DND-41 (cell line): ENCODE data around the gene SQOR.

Experiments used
- ATAC-seq: fragments of 200-7000 bp; cut with Tn5 transposase; 3 replicates; pipeline ENCODE4 v1.9.1; 2021; ENCODE audit warnings: low read depth; ENCODE audit not compliant: insufficient read depth
- DNase-seq: peaks from one replicate; pipeline ENCODE4 v3.0.0-alpha.2; 2020
- H2AFZ ChIP-seq: 2 replicates; pipeline ENCODE4 v1.6.0; 2012; ENCODE audit warnings: low read depth, low read length
- H3K27ac ChIP-seq: 2 replicates; pipeline ENCODE4 v1.5.1; 2012; ENCODE audit warnings: low read length, inconsistent platforms
- H3K27me3 ChIP-seq: fragments of 200-600 bp; sonication (generic); 2 replicates; pipeline ENCODE4 v1.6.0; 2012; ENCODE audit warnings: low read length, mild to moderate bottlenecking, inconsistent platforms; ENCODE audit not compliant: insufficient read depth, poor library complexity
- H3K36me3 ChIP-seq: 2 replicates; pipeline ENCODE4 v1.5.1; 2012; ENCODE audit warnings: low read length, inconsistent platforms; ENCODE audit not compliant: insufficient read depth
- H3K4me1 ChIP-seq: 2 replicates; pipeline ENCODE4 v1.5.1; 2012; ENCODE audit warnings: mild to moderate bottlenecking, low read length; ENCODE audit not compliant: insufficient read depth
- H3K4me2 ChIP-seq: 2 replicates; pipeline ENCODE4 v1.6.0; 2012; ENCODE audit warnings: mild to moderate bottlenecking, moderate library complexity, low read length, inconsistent platforms; ENCODE audit not compliant: insufficient read depth
- H3K4me3 ChIP-seq, 2 experiments: fragments of 200-600 bp in 1 of 2; shearing (Covaris generic) in 1 of 2; 2 replicates each; pipeline ENCODE4 v1.5.1; 2012 to 2016; ENCODE audit warnings: inconsistent platforms in 2 of 2, low read length in 2 of 2, mild to moderate bottlenecking in 2 of 2, low read depth in 1 of 2, moderate library complexity in 1 of 2
- H3K79me2 ChIP-seq: 2 replicates; pipeline ENCODE4 v1.6.0; 2012; ENCODE audit warnings: low read length, inconsistent platforms; ENCODE audit not compliant: insufficient read depth
- H3K9ac ChIP-seq: 2 replicates; pipeline ENCODE4 v1.6.0; 2012; ENCODE audit warnings: low read depth, mild to moderate bottlenecking, inconsistent platforms, low read length, moderate library complexity
- H3K9me3 ChIP-seq: 2 replicates; pipeline ENCODE4 v1.5.1; 2012; ENCODE audit warnings: low read length, moderate library complexity, mild to moderate bottlenecking, inconsistent platforms; ENCODE audit not compliant: insufficient read depth, severe bottlenecking
- H4K20me1 ChIP-seq: 2 replicates; pipeline ENCODE4 v1.6.0; 2012; ENCODE audit warnings: low read length; ENCODE audit not compliant: insufficient read depth
- EZH2 ChIP-seq: IDR thresholded peaks from 3 replicates; pipeline ENCODE4 v1.6.1; 2012; ENCODE audit warnings: borderline replicate concordance, low read depth, mild to moderate bottlenecking, moderate library complexity, low read length, inconsistent platforms; ENCODE audit not compliant: severe bottlenecking
- TF ChIP-seq, protein P1 (sequence below): IDR thresholded peaks from 2 replicates; pipeline ENCODE4 v1.5.1; 2012; ENCODE audit warnings: borderline replicate concordance, low read length, moderate library complexity, mild to moderate bottlenecking; ENCODE audit not compliant: poor library complexity, severe bottlenecking; ENCODE audit errors: extremely low read depth

The SQOR gene

DNA sequence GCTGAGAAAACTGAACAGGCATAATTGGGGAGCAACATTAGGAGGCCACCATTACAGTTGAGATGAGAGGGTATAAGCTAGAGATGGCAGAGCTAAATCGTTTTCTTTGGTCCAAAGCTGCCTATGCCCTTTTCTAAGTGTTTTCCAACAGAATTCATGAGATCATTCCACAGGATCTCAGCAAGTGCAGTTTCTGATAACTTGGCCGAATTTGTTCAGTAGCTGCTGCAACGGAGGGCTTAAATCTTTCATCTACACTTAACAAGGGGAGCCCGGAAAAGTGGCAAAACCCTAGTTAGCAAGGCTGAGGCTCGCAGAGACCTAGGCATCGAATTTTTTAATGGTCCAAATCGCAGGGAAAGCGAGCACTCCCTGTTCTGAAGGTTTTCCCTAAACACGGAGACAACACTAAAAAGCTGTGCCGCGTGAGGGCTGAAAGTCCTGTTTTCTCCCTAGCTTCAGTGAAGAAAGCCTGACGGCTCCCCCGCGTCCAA lies 48.2 kb upstream of the SQOR start:
- Histone ChIP-seq H3K9me3 (no peaks in the 10 kb centered on the region), H3K27ac (peak overlapping the region; percentile 96), H3K4me1 (peaks cover 35% of the 10 kb centered on the region), H3K4me3 (peak overlapping the region; percentile 86 to 87), H4K20me1 (no peaks in the 10 kb centered on the region), H2AFZ (peak overlapping the region; percentile 81), H3K4me2 (peak overlapping the region; percentile 68), H3K27me3 (no peaks in the 10 kb centered on the region), H3K36me3 (no peaks in the 10 kb centered on the region; the same call in 1 of the 2 replicates), H3K9ac (peak overlapping the region; percentile 83), H3K79me2 (peaks cover 55% of the 10 kb centered on the region)
- no peak for TF ChIP-seq EZH2
- TF ChIP-seq, protein P1, sequence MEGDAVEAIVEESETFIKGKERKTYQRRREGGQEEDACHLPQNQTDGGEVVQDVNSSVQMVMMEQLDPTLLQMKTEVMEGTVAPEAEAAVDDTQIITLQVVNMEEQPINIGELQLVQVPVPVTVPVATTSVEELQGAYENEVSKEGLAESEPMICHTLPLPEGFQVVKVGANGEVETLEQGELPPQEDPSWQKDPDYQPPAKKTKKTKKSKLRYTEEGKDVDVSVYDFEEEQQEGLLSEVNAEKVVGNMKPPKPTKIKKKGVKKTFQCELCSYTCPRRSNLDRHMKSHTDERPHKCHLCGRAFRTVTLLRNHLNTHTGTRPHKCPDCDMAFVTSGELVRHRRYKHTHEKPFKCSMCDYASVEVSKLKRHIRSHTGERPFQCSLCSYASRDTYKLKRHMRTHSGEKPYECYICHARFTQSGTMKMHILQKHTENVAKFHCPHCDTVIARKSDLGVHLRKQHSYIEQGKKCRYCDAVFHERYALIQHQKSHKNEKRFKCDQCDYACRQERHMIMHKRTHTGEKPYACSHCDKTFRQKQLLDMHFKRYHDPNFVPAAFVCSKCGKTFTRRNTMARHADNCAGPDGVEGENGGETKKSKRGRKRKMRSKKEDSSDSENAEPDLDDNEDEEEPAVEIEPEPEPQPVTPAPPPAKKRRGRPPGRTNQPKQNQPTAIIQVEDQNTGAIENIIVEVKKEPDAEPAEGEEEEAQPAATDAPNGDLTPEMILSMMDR = no peak
- ATAC-seq (peak; percentile 10), DNase-seq (no peak)

DNA sequence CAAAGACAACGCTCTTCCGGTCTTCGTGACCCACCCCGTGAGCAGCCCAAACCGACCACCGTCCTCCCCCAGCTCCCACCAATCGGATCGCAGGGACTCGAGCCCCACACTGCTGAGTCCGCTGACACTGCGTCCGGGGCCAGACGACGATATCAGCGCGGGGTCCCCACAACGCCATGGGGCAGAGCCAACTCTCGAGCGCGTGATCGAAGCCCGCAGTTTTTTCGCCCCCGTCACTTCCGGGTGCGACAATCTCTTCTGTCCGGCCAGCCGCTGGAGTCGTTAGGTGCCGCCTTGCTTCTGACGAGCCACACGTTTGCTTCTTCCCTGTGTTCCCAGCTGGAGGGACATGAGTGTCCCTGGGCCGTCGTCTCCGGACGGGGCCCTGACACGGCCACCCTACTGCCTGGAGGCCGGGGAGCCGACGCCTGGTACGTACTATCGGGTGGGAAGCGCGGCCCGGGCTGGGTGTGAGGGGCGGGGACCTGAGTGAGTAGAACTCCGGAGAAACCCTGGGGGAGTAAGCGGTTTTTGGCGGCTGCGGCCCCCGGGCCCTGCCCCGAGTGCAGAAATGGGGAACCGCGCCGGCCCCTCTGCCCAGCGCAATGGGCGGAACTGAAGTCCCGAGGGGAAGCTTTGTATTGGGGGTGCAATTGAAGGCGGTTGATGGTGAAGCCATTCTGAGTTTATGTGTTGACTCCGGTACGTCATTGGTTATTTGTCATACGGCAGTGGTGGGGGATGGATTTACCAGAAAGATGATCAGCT lies 47.5 kb upstream of the SQOR start, which contains the start of gene BLOC1S6:
TSS of gene BLOC1S6 (plus strand) at position 285 of the 768 bp plus-strand sequence. CDS start at position 350, 65 bp downstream.
- no peak for TF ChIP-seq EZH2
- TF ChIP-seq, protein P1 = no peak

DNA sequence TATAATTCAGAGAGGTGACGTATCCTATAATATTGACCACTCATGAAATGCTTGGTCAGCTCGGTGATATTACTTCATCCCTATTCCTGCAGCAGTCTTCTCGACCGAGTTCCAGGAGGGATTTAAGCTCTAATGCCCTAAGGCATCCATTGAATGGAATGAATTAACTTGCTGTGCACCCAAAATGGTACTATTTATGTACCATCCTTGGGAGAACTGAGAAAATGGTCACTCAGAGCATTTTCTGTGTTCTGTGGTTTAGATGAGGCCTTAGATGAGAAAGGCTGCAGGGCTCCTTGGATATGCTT lies 47.0 kb upstream of the SQOR start:
- Histone ChIP-seq H3K4me1 (peaks cover 35% of the 10 kb centered on the region), H3K79me2 (peaks cover 67% of the 10 kb centered on the region)

More for the DNA sequence above, 47.5 kb upstream of the SQOR start, which contains the start of gene BLOC1S6:
- DNase-seq (peak; percentile 85), ATAC-seq (peak; percentile 83)
- H3K36me3 ChIP-seq = peaks cover 3% of the 10 kb centered on the region
- no peaks in the 10 kb centered on the region for H4K20me1 ChIP-seq
- H3K4me1 ChIP-seq = peaks cover 35% of the 10 kb centered on the region
- peak within 1 kb of the TSS; percentile 68 for H3K4me2 ChIP-seq
- peak within 1 kb of the TSS; percentile 96 for H3K27ac ChIP-seq
- H3K9me3 ChIP-seq = no peaks in the 10 kb centered on the region
- peak within 1 kb of the TSS; percentile 81 for H2AFZ ChIP-seq
- H3K27me3 ChIP-seq = no peaks in the 10 kb centered on the region
- H3K4me3 ChIP-seq = peak within 1 kb of the TSS; percentile 86 to 87
- H3K79me2 ChIP-seq = peaks cover 61% of the 10 kb centered on the region
- peak within 1 kb of the TSS; percentile 83 for H3K9ac ChIP-seq

More for the DNA sequence above, 47.0 kb upstream of the SQOR start:
- Histone ChIP-seq H3K27me3 (no peaks in the 10 kb centered on the region), H3K4me2 (peak overlapping the region; percentile 68), H3K27ac (peak overlapping the region; percentile 96), H3K4me3 (peak overlapping the region; percentile 86 to 87), H3K9ac (peak overlapping the region; percentile 83), H3K9me3 (no peaks in the 10 kb centered on the region), H3K36me3 (peaks cover 8% of the 10 kb centered on the region), H2AFZ (peak overlapping the region; percentile 81), H4K20me1 (no peaks in the 10 kb centered on the region)
- ATAC-seq (no peak), DNase-seq (no peak)
- TF ChIP-seq EZH2 = no peak
- TF ChIP-seq, protein P1 = no peak
